IMR-90 (cell line): Measurements from ENCODE around the gene PDCL2. TPM values are rescaled to one million over a fixed set of nuclear protein-coding genes. Genes with fewer than 3 reads are reported as not detected.

Source experiments
- ATAC-seq: fragments of 200-7000 bp; cut with Tn5 transposase; 2 replicates; pipeline ENCODE4 v1.9.1; 2020; ENCODE audit warnings: low read depth, mild to moderate bottlenecking, moderate library complexity
- BruUV-seq: library from RNA; stranded (reverse); fragments of 400-500 nt; replicated peaks from 2 replicates; lab custom pipeline; 2021; lab: Mats Ljungman, UMichigan
- CTCF ChIA-PET: fragments of 300-600 bp; formaldehyde crosslinking; extraction: SDS; loops from one replicate; lab custom pipeline; 2021; ENCODE audit warnings: antibody characterized with exemption; lab: Yijun Ruan, JAX
- POLR2A ChIA-PET: fragments of 300-600 bp; sonication (Branson Sonifier 250); formaldehyde crosslinking; loops from one replicate; lab custom pipeline; 2022; ENCODE audit warnings: antibody characterized with exemption; ENCODE audit not compliant: unreplicated experiment; lab: Charles Lee
- DNase-seq: peaks from one replicate; pipeline ENCODE4 v3.0.0; 2013
- H2AFZ ChIP-seq: replicated peaks from 2 replicates; pipeline ENCODE3; 2013; ENCODE audit warnings: low read length, mild to moderate bottlenecking; ENCODE audit not compliant: poor library complexity
- H2AK5ac ChIP-seq: 2 replicates; pipeline ENCODE4 v1.6.1; 2013; ENCODE audit warnings: low read depth, low read length, inconsistent platforms
- H2AK9ac ChIP-seq: replicated peaks from 2 replicates; pipeline ENCODE3; 2013; ENCODE audit warnings: mild to moderate bottlenecking, low read depth, low read length, moderate library complexity; ENCODE audit not compliant: poor library complexity
- H2BK120ac ChIP-seq: 2 replicates; pipeline ENCODE4 v1.6.1; 2013; ENCODE audit warnings: low read depth, low read length, inconsistent platforms
- H2BK15ac ChIP-seq: 3 replicates; pipeline ENCODE4 v1.6.1; 2013; ENCODE audit warnings: low read depth, low read length, inconsistent platforms
- H2BK20ac ChIP-seq: 2 replicates; pipeline ENCODE4 v1.6.1; 2013; ENCODE audit warnings: low read depth, mild to moderate bottlenecking, inconsistent platforms, low read length, moderate library complexity
- H2BK5ac ChIP-seq: 2 replicates; pipeline ENCODE4 v1.6.1; 2013; ENCODE audit warnings: mild to moderate bottlenecking, low read depth, low read length, inconsistent platforms; ENCODE audit not compliant: poor library complexity, severe bottlenecking
- H3K14ac ChIP-seq: replicated peaks from 2 replicates; pipeline ENCODE4 v1.6.1; 2013; ENCODE audit warnings: low read depth, low read length, inconsistent platforms
- H3K18ac ChIP-seq: 2 replicates; pipeline ENCODE4 v1.6.1; 2013; ENCODE audit warnings: low read depth, low read length, control low read depth
- H3K23ac ChIP-seq: 2 replicates; pipeline ENCODE4 v1.6.1; 2013; ENCODE audit warnings: low read depth, low read length, inconsistent platforms
- H3K27ac ChIP-seq: 2 replicates; pipeline ENCODE4 v1.5.1; 2013; ENCODE audit warnings: mild to moderate bottlenecking, control low read depth, low read length; ENCODE audit not compliant: insufficient read depth
- H3K27me3 ChIP-seq: 2 replicates; pipeline ENCODE4 v1.6.1; 2013; ENCODE audit warnings: low read length; ENCODE audit not compliant: control insufficient read depth, insufficient read depth
- H3K36me3 ChIP-seq: 2 replicates; pipeline ENCODE4 v1.6.1; 2013; ENCODE audit warnings: low read length, mixed read lengths; ENCODE audit not compliant: control insufficient read depth, insufficient read depth
- H3K4ac ChIP-seq: 2 replicates; pipeline ENCODE4 v1.6.1; 2013; ENCODE audit warnings: low read depth, low read length, inconsistent platforms
- H3K4me1 ChIP-seq: 2 replicates; pipeline ENCODE4 v1.6.1; 2013; ENCODE audit warnings: low read length, mixed read lengths; ENCODE audit not compliant: control insufficient read depth, insufficient read depth
- H3K4me2 ChIP-seq: 2 replicates; pipeline ENCODE4 v1.6.1; 2013; ENCODE audit warnings: low read depth, mild to moderate bottlenecking, control low read depth, low read length, moderate library complexity
- H3K4me3 ChIP-seq: 2 replicates; pipeline ENCODE4 v1.5.1; 2013; ENCODE audit warnings: low read depth, mild to moderate bottlenecking, control low read depth, low read length, moderate library complexity; ENCODE audit not compliant: insufficient read depth
- H3K56ac ChIP-seq: 2 replicates; pipeline ENCODE4 v1.6.1; 2013; ENCODE audit warnings: low read length, inconsistent platforms; ENCODE audit not compliant: insufficient read depth; ENCODE audit errors: extremely low read depth
- H3K79me1 ChIP-seq, 2 experiments: 2 replicates each; pipeline ENCODE4 v1.6.1; 2013; ENCODE audit warnings: low read length in 2 of 2, inconsistent platforms in 1 of 2, low read depth in 1 of 2
- H3K9ac ChIP-seq: 2 replicates; pipeline ENCODE4 v1.6.1; 2013; ENCODE audit warnings: low read depth, low read length, control low read depth
- H3K9me1 ChIP-seq: 2 replicates; pipeline ENCODE4 v1.6.1; 2013; ENCODE audit warnings: low read length, inconsistent platforms; ENCODE audit not compliant: insufficient read depth
- H3K9me3 ChIP-seq: 2 replicates; pipeline ENCODE4 v1.6.1; 2013; ENCODE audit warnings: low read length; ENCODE audit not compliant: control insufficient read depth, insufficient read depth
- H4K20me1 ChIP-seq: 2 replicates; pipeline ENCODE4 v1.6.1; 2013; ENCODE audit warnings: low read length, inconsistent platforms; ENCODE audit not compliant: insufficient read depth
- H4K5ac ChIP-seq: 2 replicates; pipeline ENCODE4 v1.6.1; 2013; ENCODE audit warnings: mild to moderate bottlenecking, low read depth, low read length, control low read depth
- H4K8ac ChIP-seq, 2 experiments: 2 replicates each; pipeline ENCODE4 v1.6.1; 2013; ENCODE audit warnings: low read depth in 2 of 2, low read length in 2 of 2, control low read depth in 1 of 2, inconsistent platforms in 1 of 2
- H4K91ac ChIP-seq: 2 replicates; pipeline ENCODE4 v1.6.1; 2013; ENCODE audit warnings: low read depth, low read length, inconsistent platforms; ENCODE audit not compliant: insufficient read depth
- NFE2L2 ChIP-seq: fragments of 150-350 bp; IDR thresholded peaks from 2 replicates; pipeline ENCODE4 v1.6.1; 2016; ENCODE audit warnings: low read depth, mild to moderate bottlenecking, low read length
- RAD21 ChIP-seq: IDR thresholded peaks from 2 replicates; pipeline ENCODE4 v1.6.1; 2012; ENCODE audit warnings: low read length, improper control_type of control experiment
- RFX5 ChIP-seq: IDR thresholded peaks from 2 replicates; pipeline ENCODE4 v1.8.0; 2012; ENCODE audit warnings: low read depth, mild to moderate bottlenecking, low read length, moderate library complexity
- SMC3 ChIP-seq: fragments of 150-350 bp; IDR thresholded peaks from 2 replicates; pipeline ENCODE4 v1.6.1; 2016; ENCODE audit warnings: low read depth, mild to moderate bottlenecking, antibody characterized with exemption, low read length, moderate library complexity
- WGBS, 2 experiments: methylation state at CpG; one replicate each; pipeline versions ENCODE4 v1.1.5 to v1.1.7; 2013; ENCODE audit warnings: missing lambda C conversion rate in 2 of 2; ENCODE audit not compliant: insufficient read length in 1 of 2; ENCODE audit errors: extremely low coverage in 2 of 2; 5-methylcytosine and 5-hydroxymethylcytosine counted together
- dilution Hi-C: fragments of 300-500 bp; cut with HindIII; formaldehyde crosslinking; loops from one replicate; pipeline ENCODE4 v1.14.3; 2018; ENCODE audit warnings: low sequenced_read_pairs; ENCODE audit not compliant: unreplicated experiment
- in situ Hi-C: fragments of 300-500 bp; cut with MboI; formaldehyde crosslinking; loops from 3 replicates; pipeline ENCODE4 v1.14.3; 2019; ENCODE audit warnings: low sequenced_read_pairs, inconsistent platforms, mixed read lengths
- intact Hi-C: fragments of 100-400 bp; cut with micrococcal nuclease; formaldehyde crosslinking; loops from 2 replicates; pipeline ENCODE4 v1.10.0; 2022
- polyA plus RNA-seq, 3 experiments: library from polyadenylated mRNA; depleted of rRNA; stranded (reverse); fragments of >200 nt; gene quantifications; 2 replicates each; pipeline ENCODE4 v1.2.3, GENCODE V29; 2012; ENCODE audit warnings: low replicate concordance in 1 of 3
- total RNA-seq: library from RNA; depleted of rRNA; stranded (reverse); fragments of >200 nt; gene quantifications from 2 replicates; pipeline ENCODE4 v1.2.3, GENCODE V29; 2012

PDCL2 gene
- total and polyA plus RNA-seq, 2 of the 4 experiments (the other 2 are of a cell fraction), result not detected

DNA sequence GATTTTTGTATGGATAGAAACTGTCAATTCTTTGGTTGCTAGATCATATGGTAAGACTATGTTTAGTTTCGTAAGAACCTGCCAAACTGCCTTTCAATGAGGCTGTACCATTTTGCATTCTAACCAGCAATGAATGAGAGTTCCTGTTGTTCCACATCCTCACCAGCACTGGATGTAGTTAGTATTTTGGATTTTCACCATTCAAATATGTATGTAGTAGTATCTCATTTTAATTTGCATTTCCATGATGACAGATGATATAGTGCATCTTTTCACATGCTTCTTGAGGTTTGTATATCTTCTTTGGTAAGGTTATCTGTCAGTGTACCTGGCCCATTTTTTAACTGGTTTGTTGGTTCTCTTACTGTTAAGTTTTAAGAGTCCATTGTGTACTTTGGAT, 80.0 kb downstream of the PDCL2 start:
- dilution Hi-C loops, result no loop called here
- POLR2A ChIA-PET, result no interaction called here
- no peak overlapping the region for H2BK20ac ChIP-seq
- TF ChIP-seq RAD21 (no peak), RFX5 (no peak), SMC3 (no peak), NFE2L2 (no peak)
- WGBS, 2 experiments, result no CpG with 5 or more reads among the region's 1 CpG
- CTCF ChIA-PET, result no interaction called here
- no peak overlapping the region for H2AFZ ChIP-seq
- BruUV-seq, result no TSS peak
- H2BK5ac ChIP-seq, result no peak overlapping the region
- no peak overlapping the region for H3K18ac ChIP-seq
- no peak overlapping the region for H4K5ac ChIP-seq
- H4K8ac ChIP-seq, result no peak overlapping the region
- no peak overlapping the region for H2AK5ac ChIP-seq
- no peak overlapping the region for H3K23ac ChIP-seq
- intact Hi-C loops, result loop anchor here (5.0 kb wide), 1 partner anchor 45 kb away; no protein-coding TSS in a partner anchor
- no peak overlapping the region for H3K4me3 ChIP-seq
- H3K9me3 ChIP-seq, result no peaks in the 10 kb centered on the region
- no peaks in the 10 kb centered on the region for H3K27me3 ChIP-seq
- H3K27ac ChIP-seq, result no peak overlapping the region
- no peaks in the 10 kb centered on the region for H3K9me1 ChIP-seq
- H3K4ac ChIP-seq, result no peak overlapping the region
- peaks cover 3% of the 10 kb centered on the region; the same call in 1 of the 2 replicates for H3K4me1 ChIP-seq
- no peaks in the 10 kb centered on the region for H4K20me1 ChIP-seq
- in situ Hi-C loops, result no loop called here
- ATAC-seq, result no peak
- H2BK120ac ChIP-seq, result no peak overlapping the region
- H2BK15ac ChIP-seq, result no peak overlapping the region
- H3K9ac ChIP-seq, result no peak overlapping the region
- no peak overlapping the region for H3K56ac ChIP-seq
- DNase-seq, result no peak
- H3K4me2 ChIP-seq, result no peak overlapping the region
- H3K79me1 ChIP-seq, result peaks cover 7 to 40% of the 10 kb centered on the region in 2 experiments; a peak in 3 of 4 replicates
- H3K36me3 ChIP-seq, result no peaks in the 10 kb centered on the region
- no peak overlapping the region for H2AK9ac ChIP-seq
- no peak overlapping the region for H4K91ac ChIP-seq
- H3K14ac ChIP-seq, result no peak overlapping the region
